ENCODE data around the gene NT5DC2. TPM values are rescaled to one million over a fixed set of nuclear protein-coding genes. Genes with fewer than 3 reads are reported as not detected.
A peak's percentile ranks its signal among the peaks of the same experiment; 100 is the strongest.

The NT5DC2 gene
- 46.5 and 47.8 TPM in 2 replicates for total RNA-seq (2014; rRNA removed; shearing (Covaris generic); ENCODE audit: low replicate concordance)

DNA sequence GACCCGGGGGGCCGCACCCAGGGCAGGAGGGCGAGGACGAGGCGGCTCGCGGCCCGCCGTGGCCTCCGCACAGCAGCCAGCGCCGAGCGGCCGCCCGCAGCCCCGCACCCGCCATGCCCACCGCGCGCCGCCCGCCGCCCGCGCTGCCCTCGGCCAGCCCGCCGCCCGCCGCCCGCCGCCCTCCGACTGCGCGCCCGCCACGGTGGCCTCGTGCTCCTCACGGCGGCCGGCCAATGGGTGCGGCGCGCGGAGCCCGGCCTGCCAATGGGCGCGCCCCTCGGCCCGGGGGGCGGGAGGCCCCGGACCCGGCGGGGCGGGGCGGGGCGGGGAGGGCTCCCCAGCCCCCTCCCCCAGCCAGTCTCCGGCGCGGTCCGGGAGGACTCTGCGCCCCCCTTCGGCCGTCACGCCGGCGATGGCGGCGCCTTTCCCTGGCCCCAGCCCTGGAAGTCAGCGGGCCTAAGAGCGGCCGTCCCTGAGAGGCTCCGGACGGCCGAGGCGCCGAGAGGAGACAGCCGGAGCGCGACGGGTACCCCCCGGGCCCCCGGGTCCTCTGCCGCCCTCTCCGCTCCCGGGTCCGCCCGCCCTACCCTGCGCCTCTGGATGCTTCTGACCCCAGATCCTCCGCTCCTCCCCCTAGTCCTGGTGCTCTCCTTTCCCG lies at the start of gene NT5DC2:
TSS of gene NT5DC2 (minus strand) at position 235 of the 658 bp plus-strand sequence. CDS start at position 115, 120 bp downstream.
- H2AFZ ChIP-seq (ENCODE audit: low read length) = no peak within 1 kb of the TSS
- H3K4me1 ChIP-seq (ENCODE audit: low read length) = peaks cover 41% of the 10 kb centered on the region
- no peaks in the 10 kb centered on the region for H3K9me2 ChIP-seq (replicated peaks; ENCODE audit: insufficient read depth, low read length)
- no peaks in the 10 kb centered on the region for H3K27me3 ChIP-seq (ENCODE audit: low read length)
- H3K9ac ChIP-seq (ENCODE audit: low read length) = peak within 1 kb of the TSS; percentile 84
- no peaks in the 10 kb centered on the region for H3K9me3 ChIP-seq (ENCODE audit: low read length)
- no peaks in the 10 kb centered on the region for H3K36me3 ChIP-seq (ENCODE audit: insufficient read depth, low read length)
- H4K20me1 ChIP-seq (ENCODE audit: insufficient read depth, low read depth, low read length) = peaks cover 13% of the 10 kb centered on the region; the same call in 1 of the 2 replicates
- peak within 1 kb of the TSS; percentile 74 for H3K4me3 ChIP-seq (ENCODE audit: low read length)
- H3K27ac ChIP-seq (ENCODE audit: low read length) = peak within 1 kb of the TSS; percentile 50
- peak; percentile 87 for DNase-seq
- peaks cover 56% of the 10 kb centered on the region for H3K79me2 ChIP-seq (ENCODE audit: low read length)
- peak within 1 kb of the TSS; percentile 70 for H3K4me2 ChIP-seq (ENCODE audit: low read depth, low read length, poor library complexity, severe bottlenecking)

DNA sequence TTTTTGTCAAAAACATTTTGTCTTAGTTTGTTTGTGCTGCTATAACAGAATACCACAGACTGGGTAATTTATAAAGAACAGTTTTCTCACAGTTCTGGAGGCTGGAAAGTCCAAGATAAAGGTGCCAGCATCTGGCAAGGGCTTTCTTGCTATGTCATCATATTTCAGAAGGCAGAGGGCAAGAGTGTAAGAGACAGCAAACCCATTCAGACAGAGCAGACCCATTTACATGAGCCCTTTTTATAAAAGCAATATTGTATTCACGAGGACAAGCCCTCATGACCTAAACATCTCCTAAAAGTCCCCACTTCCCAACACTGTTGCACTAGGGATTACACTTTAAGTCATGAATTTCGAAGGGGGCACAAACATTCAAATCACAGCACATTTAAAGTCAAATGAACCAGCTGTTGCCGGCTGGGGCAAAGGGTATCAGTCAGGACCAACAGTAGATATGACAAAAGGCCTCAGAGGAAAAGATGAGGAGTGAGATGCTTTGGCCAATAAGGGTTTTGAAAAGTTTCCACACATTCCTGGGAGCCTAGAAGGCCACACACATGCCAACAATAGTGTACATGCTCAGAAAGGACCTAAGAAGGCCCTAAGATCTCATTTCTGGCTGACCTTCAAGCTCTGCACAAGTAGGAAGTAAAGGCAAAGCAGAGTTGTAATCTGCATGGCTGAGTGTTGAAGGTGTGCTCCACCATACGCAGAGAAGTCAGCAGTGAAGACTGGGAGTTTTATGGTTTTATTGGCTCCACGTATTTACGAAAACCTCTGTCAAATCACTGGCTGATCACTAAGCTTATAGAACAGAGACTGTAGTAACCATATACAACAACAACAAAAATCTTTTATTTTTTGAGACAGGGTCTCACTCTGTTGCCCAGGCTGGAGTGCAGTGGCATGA lies 40.7 kb upstream of the NT5DC2 start:
- Histone ChIP-seq H2AFZ (ENCODE audit: low read length) (no peak overlapping the region), H3K79me2 (ENCODE audit: low read length) (no peaks in the 10 kb centered on the region), H3K36me3 (ENCODE audit: insufficient read depth, low read length) (peaks cover 47% of the 10 kb centered on the region), H3K27me3 (ENCODE audit: low read length) (no peaks in the 10 kb centered on the region), H3K9ac (ENCODE audit: low read length) (no peak overlapping the region), H3K9me3 (ENCODE audit: low read length) (no peaks in the 10 kb centered on the region), H3K4me3 (ENCODE audit: low read length) (no peak overlapping the region), H3K9me2 (replicated peaks; ENCODE audit: insufficient read depth, low read length) (no peaks in the 10 kb centered on the region), H3K4me1 (ENCODE audit: low read length) (no peaks in the 10 kb centered on the region), H3K4me2 (ENCODE audit: low read depth, low read length, poor library complexity, severe bottlenecking) (no peak overlapping the region), H3K27ac (ENCODE audit: low read length) (no peak overlapping the region), H4K20me1 (ENCODE audit: insufficient read depth, low read depth, low read length) (no peaks in the 10 kb centered on the region)
- no peak for DNase-seq

DNA sequence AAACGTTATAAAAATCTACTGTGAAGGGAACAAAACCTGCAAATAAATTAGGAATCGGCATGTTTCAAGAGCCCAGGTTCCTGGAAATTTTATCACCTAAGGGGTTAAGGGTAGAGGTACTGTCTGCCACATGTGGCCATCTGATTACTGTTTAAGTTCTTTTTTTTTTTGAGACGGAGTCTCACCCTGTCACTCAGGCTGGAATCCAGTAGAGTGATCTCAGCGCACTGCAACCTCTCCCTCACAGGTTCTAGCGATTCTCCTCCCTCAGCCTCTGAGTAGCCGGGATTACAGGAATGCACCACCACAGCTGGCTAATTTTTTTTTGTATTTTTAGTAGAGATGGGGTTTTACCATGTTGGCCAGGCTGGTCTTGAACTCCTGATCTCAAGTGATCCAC lies 38.6 kb upstream of the NT5DC2 start:
- Histone ChIP-seq H3K9ac (ENCODE audit: low read length) (no peak overlapping the region), H3K9me3 (ENCODE audit: low read length) (no peaks in the 10 kb centered on the region), H4K20me1 (ENCODE audit: insufficient read depth, low read depth, low read length) (no peaks in the 10 kb centered on the region), H3K27ac (ENCODE audit: low read length) (no peak overlapping the region), H2AFZ (ENCODE audit: low read length) (no peak overlapping the region), H3K4me3 (ENCODE audit: low read length) (no peak overlapping the region), H3K36me3 (ENCODE audit: insufficient read depth, low read length) (peaks cover 30% of the 10 kb centered on the region), H3K9me2 (replicated peaks; ENCODE audit: insufficient read depth, low read length) (no peaks in the 10 kb centered on the region), H3K79me2 (ENCODE audit: low read length) (no peaks in the 10 kb centered on the region), H3K4me1 (ENCODE audit: low read length) (no peaks in the 10 kb centered on the region), H3K4me2 (ENCODE audit: low read depth, low read length, poor library complexity, severe bottlenecking) (no peak overlapping the region), H3K27me3 (ENCODE audit: low read length) (no peaks in the 10 kb centered on the region)
- DNase-seq = no peak

DNA sequence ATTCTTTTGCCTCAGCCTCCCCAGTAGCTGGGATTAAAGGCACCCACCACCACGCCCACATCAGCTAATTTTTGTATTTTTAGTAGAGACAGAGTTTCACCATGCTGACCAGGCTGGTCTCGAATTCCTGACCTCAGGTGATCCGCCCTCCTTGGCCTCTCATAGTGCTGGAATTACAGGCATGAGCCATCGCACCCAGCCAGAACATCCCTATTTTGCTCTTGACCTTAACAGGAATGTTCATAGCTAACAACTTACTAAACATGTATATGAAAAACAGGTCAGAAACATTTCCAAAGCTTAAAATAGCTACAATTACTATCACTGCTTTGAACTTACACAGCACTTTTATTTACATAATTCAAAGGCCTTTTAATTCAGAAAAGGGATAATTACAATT lies 36.4 kb upstream of the NT5DC2 start:
- Histone ChIP-seq H4K20me1 (ENCODE audit: insufficient read depth, low read depth, low read length) (no peaks in the 10 kb centered on the region), H3K27me3 (ENCODE audit: low read length) (no peaks in the 10 kb centered on the region), H3K9me2 (replicated peaks; ENCODE audit: insufficient read depth, low read length) (no peaks in the 10 kb centered on the region), H3K4me2 (ENCODE audit: low read depth, low read length, poor library complexity, severe bottlenecking) (no peak overlapping the region), H3K4me1 (ENCODE audit: low read length) (no peaks in the 10 kb centered on the region), H2AFZ (ENCODE audit: low read length) (no peak overlapping the region), H3K4me3 (ENCODE audit: low read length) (no peak overlapping the region), H3K9ac (ENCODE audit: low read length) (no peak overlapping the region), H3K79me2 (ENCODE audit: low read length) (no peaks in the 10 kb centered on the region), H3K36me3 (ENCODE audit: insufficient read depth, low read length) (peaks cover 12% of the 10 kb centered on the region), H3K27ac (ENCODE audit: low read length) (no peak overlapping the region), H3K9me3 (ENCODE audit: low read length) (no peaks in the 10 kb centered on the region)
- DNase-seq = no peak

DNA sequence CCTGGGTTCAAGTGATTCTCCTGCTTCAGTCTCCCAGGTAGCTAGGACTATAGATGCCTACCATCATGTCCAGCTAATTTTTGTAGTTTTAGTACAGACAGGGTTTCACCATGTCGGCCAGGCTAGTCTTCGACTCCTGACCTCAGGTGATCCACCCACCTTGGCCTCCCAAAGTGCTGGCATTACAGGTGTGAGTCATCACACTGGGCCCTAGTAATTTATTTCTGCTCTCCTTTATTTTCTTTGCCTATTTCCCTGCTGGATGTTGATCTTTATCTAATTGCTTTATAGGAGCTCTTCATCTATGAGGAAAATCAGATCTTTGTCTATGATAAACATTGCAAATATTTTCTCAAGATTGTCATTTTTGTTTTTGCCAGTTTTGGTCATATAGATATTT lies 34.4 kb upstream of the NT5DC2 start:
- H2AFZ ChIP-seq (ENCODE audit: low read length) = no peak overlapping the region
- H3K9me2 ChIP-seq (replicated peaks; ENCODE audit: insufficient read depth, low read length) = no peaks in the 10 kb centered on the region
- no peak overlapping the region for H3K27ac ChIP-seq (ENCODE audit: low read length)
- H3K36me3 ChIP-seq (ENCODE audit: insufficient read depth, low read length) = peaks cover 10% of the 10 kb centered on the region; the same call in 1 of the 2 replicates
- H3K4me3 ChIP-seq (ENCODE audit: low read length) = no peak overlapping the region
- DNase-seq = no peak
- H3K79me2 ChIP-seq (ENCODE audit: low read length) = no peaks in the 10 kb centered on the region
- H3K9ac ChIP-seq (ENCODE audit: low read length) = no peak overlapping the region
- H3K4me2 ChIP-seq (ENCODE audit: low read depth, low read length, poor library complexity, severe bottlenecking) = no peak overlapping the region
- H3K4me1 ChIP-seq (ENCODE audit: low read length) = no peaks in the 10 kb centered on the region
- H3K9me3 ChIP-seq (ENCODE audit: low read length) = no peaks in the 10 kb centered on the region
- no peaks in the 10 kb centered on the region for H4K20me1 ChIP-seq (ENCODE audit: insufficient read depth, low read depth, low read length)
- no peaks in the 10 kb centered on the region for H3K27me3 ChIP-seq (ENCODE audit: low read length)

DNA sequence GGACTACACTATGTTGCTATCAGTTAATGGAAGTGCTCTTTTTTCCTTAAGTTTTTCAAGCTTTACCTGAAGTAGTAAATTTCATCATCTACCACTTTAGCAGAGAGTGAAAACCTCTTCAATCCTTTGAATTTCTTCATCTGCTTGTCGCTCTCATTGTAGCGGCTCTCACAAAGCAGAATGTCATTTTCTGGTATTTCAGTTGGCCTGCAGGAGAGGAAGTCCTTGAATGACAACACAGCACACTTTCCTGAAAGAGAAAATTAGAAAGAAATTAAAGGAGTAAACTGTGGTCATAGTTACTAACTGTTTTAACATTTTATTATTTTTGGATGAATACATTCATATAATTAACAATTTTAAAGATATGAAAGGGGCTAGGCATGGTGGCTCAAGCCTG lies 30.3 kb upstream of the NT5DC2 start:
- Histone ChIP-seq H3K36me3 (ENCODE audit: insufficient read depth, low read length) (peaks cover 24% of the 10 kb centered on the region; the same call in 1 of the 2 replicates), H3K27ac (ENCODE audit: low read length) (no peak overlapping the region), H3K27me3 (ENCODE audit: low read length) (no peaks in the 10 kb centered on the region), H3K9me2 (replicated peaks; ENCODE audit: insufficient read depth, low read length) (no peaks in the 10 kb centered on the region), H3K4me2 (ENCODE audit: low read depth, low read length, poor library complexity, severe bottlenecking) (no peak overlapping the region), H3K4me3 (ENCODE audit: low read length) (no peak overlapping the region), H3K9me3 (ENCODE audit: low read length) (no peaks in the 10 kb centered on the region), H3K9ac (ENCODE audit: low read length) (no peak overlapping the region), H4K20me1 (ENCODE audit: insufficient read depth, low read depth, low read length) (no peaks in the 10 kb centered on the region), H3K4me1 (ENCODE audit: low read length) (no peaks in the 10 kb centered on the region), H2AFZ (ENCODE audit: low read length) (no peak overlapping the region), H3K79me2 (ENCODE audit: low read length) (no peaks in the 10 kb centered on the region)
- DNase-seq = no peak

DNA sequence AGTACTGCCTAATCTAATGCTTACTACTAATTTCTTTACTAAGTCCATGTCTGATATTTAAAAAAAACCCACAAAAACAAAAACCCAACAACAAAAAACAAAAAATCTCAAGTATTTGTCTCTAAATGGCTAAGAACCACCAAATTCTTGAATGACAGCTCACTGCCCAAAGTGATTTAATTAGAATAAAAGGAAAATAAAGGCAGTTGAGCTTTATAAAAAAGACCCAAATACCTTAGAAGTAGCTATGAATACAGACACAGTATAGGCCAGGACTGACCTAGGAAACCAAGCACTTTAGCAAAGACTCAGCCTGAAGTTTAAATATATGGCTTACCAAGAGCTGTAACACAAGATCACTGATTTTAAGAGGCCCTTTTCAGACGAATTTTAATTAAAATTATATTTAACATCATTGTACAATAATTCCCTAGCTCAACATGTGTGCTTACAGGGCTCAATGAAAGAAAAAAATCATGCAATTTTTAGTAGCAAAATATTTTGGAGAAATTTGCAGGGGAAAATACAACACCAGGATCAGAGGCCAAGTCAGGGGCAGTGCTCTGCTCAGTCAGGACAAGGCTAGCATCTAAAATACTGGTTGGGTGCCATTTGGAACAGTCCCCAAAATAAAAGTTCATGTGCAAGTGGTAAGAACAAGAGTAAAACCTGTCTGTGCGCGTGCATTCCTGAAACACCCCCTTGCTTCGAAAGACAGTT lies 27.5 kb upstream of the NT5DC2 start:
- Histone ChIP-seq H2AFZ (ENCODE audit: low read length) (no peak overlapping the region), H3K79me2 (ENCODE audit: low read length) (no peaks in the 10 kb centered on the region), H3K9ac (ENCODE audit: low read length) (no peak overlapping the region), H3K9me2 (replicated peaks; ENCODE audit: insufficient read depth, low read length) (no peaks in the 10 kb centered on the region), H3K27ac (ENCODE audit: low read length) (no peak overlapping the region), H3K9me3 (ENCODE audit: low read length) (no peaks in the 10 kb centered on the region), H4K20me1 (ENCODE audit: insufficient read depth, low read depth, low read length) (no peaks in the 10 kb centered on the region), H3K4me3 (ENCODE audit: low read length) (no peak overlapping the region), H3K4me1 (ENCODE audit: low read length) (no peaks in the 10 kb centered on the region), H3K4me2 (ENCODE audit: low read depth, low read length, poor library complexity, severe bottlenecking) (no peak overlapping the region), H3K27me3 (ENCODE audit: low read length) (no peaks in the 10 kb centered on the region), H3K36me3 (ENCODE audit: insufficient read depth, low read length) (peaks cover 31% of the 10 kb centered on the region; the same call in 1 of the 2 replicates)
- no peak for DNase-seq

DNA sequence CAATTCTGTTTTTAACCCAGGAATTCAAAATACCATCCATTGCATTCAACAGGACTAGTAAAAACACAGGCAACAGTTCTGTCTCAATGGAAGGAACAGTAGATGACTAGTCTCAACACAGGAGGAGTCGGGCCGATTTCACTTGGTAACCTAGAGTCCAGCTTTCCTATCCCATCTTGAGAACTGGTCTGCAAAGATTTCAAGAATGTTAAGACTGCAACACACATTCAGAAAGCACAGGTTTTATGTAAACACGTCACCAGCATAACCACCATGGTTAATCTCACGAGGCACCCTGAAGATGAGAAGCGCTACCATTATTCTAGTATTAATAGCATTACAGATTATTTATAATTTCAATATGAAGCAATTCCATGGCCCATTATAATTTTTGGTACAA lies 24.8 kb upstream of the NT5DC2 start:
- Histone ChIP-seq H3K27me3 (ENCODE audit: low read length) (no peaks in the 10 kb centered on the region), H3K36me3 (ENCODE audit: insufficient read depth, low read length) (peaks cover 33% of the 10 kb centered on the region; the same call in 1 of the 2 replicates)
- DNase-seq = no peak

More for the DNA sequence above, 24.8 kb upstream of the NT5DC2 start:
- Histone ChIP-seq H3K4me2 (ENCODE audit: low read depth, low read length, poor library complexity, severe bottlenecking) (no peak overlapping the region), H3K79me2 (ENCODE audit: low read length) (peaks cover 6% of the 10 kb centered on the region; the same call in 1 of the 2 replicates), H3K27ac (ENCODE audit: low read length) (no peak overlapping the region), H2AFZ (ENCODE audit: low read length) (no peak overlapping the region), H3K4me3 (ENCODE audit: low read length) (no peak overlapping the region), H3K4me1 (ENCODE audit: low read length) (no peaks in the 10 kb centered on the region), H3K9me3 (ENCODE audit: low read length) (no peaks in the 10 kb centered on the region), H4K20me1 (ENCODE audit: insufficient read depth, low read depth, low read length) (no peaks in the 10 kb centered on the region), H3K9me2 (replicated peaks; ENCODE audit: insufficient read depth, low read length) (no peaks in the 10 kb centered on the region), H3K9ac (ENCODE audit: low read length) (no peak overlapping the region)

Measured in Karpas-422 (cell line).